D721Med (cell line): ENCODE measurements around the gene PIK3R5.

ENCODE experiments used
- DNase-seq: peaks from one replicate; pipeline ENCODE4 v3.0.0; 2011; ENCODE audit warnings: low spot score; ENCODE audit not compliant: insufficient read length
- FAIRE-seq: peaks from 2 replicates; lab custom pipeline; 2011; peaks lifted over from hg19 to GRCh38; lab: Jason Lieb, UNC
- TF ChIP-seq, protein P1 (sequence below): IDR thresholded peaks from 2 replicates; pipeline ENCODE4 v1.5.1; 2012; ENCODE audit warnings: mild to moderate bottlenecking, control low read depth; ENCODE audit not compliant: insufficient read depth; ENCODE audit errors: missing control alignments

Gene PIK3R5

DNA sequence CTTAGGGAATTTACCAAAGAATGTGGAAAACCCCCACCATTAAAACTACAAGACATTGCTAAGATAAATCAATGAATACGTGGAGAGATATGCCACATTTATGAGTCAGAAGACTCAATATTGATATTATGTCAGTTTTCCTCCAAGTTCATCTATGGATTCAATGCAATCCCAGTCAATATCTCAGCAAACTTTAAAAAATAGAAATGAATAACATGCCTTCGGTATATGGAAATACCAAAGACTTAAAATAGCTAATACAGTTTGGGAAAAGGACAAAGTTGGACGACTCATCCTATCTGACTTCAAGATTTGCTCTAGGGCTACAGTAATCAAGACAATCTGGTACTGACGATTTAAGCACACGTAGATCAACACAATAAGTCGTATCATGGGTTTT, 31.2 kb downstream of the PIK3R5 start:
- no peak for FAIRE-seq
- no peak for DNase-seq
- TF ChIP-seq, protein P1, sequence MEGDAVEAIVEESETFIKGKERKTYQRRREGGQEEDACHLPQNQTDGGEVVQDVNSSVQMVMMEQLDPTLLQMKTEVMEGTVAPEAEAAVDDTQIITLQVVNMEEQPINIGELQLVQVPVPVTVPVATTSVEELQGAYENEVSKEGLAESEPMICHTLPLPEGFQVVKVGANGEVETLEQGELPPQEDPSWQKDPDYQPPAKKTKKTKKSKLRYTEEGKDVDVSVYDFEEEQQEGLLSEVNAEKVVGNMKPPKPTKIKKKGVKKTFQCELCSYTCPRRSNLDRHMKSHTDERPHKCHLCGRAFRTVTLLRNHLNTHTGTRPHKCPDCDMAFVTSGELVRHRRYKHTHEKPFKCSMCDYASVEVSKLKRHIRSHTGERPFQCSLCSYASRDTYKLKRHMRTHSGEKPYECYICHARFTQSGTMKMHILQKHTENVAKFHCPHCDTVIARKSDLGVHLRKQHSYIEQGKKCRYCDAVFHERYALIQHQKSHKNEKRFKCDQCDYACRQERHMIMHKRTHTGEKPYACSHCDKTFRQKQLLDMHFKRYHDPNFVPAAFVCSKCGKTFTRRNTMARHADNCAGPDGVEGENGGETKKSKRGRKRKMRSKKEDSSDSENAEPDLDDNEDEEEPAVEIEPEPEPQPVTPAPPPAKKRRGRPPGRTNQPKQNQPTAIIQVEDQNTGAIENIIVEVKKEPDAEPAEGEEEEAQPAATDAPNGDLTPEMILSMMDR = no peak

DNA sequence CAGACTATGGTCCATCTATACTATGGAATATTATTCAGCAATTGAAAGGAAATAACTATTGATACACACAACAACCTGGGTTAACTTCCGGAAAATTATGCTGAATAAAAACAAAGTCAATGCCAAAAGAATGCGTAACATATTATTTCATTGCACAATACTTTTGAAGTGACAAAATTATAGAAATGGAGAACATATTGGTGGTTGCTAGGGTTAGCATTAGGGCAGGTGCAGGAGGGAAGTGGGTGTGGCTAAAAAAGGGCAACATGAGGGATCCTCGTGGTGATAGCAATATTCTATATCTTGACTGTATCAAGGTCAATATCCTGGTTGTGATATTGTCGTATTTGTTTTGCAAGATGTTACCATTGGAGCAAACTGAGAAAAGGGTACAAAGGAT, 34.9 kb downstream of the PIK3R5 start:
- TF ChIP-seq, protein P1 = no peak
- DNase-seq = no peak
- FAIRE-seq = no peak

DNA sequence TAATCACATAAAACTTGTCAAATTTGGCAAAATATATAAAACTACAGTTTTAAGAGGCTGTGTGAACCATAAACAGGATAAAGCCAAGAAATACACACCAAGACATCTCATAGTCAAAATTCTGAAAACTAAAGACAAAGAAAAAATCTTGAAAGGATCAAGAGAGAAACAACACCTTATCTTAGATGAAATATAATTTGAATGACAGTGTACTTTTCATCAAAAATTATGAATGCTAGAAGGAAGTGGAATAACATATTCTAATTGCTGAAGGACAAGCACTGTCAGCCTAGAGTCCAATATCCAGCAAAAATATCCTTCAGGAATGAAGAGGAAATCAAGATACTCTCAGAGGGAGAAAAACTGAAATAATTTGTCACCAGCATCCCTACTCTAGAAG, 37.2 kb downstream of the PIK3R5 start:
- FAIRE-seq (no peak), DNase-seq (no peak)
- TF ChIP-seq, protein P1 = no peak

DNA sequence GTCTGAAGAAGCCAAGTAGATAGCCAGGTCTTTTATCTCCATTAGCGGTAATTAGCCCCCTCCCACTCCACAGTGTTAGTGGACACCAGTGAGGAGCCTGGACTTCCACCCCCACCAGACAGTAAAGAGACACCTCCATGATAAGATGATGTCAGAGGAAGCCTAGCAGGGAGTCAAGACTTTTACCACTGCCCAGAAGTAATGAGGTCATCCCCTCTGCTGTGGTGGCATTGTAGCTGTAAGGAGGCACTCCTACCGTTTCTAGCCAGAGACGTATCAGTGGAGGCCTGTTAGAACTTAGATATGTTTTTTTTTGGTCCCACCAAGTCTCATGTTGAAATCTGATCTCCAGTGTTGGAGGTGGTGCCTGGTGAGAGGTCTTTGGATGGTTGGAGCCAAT, 38.1 kb downstream of the PIK3R5 start:
- FAIRE-seq = no peak
- TF ChIP-seq, protein P1 = no peak
- DNase-seq = no peak

DNA sequence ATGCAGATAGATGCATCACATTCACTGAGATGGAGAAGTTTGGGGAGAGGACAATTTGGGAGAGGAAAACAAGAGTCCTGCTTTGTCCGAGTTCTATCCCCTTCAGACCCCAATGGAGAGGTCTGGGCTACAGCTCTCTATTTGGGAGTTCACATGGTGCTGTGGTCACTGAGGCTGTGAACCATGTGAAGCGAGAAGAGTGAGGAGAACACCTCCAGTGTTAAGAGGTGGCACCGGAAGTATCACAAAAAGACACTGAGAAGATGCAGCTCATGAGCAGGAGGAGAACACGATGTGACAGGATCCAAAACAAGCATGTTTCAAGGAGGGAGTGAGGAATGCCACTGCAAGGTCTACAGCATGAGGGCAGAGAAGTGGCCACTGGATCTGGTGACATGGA, 39.7 kb downstream of the PIK3R5 start:
- no peak for FAIRE-seq
- TF ChIP-seq, protein P1 = no peak
- no peak for DNase-seq

DNA sequence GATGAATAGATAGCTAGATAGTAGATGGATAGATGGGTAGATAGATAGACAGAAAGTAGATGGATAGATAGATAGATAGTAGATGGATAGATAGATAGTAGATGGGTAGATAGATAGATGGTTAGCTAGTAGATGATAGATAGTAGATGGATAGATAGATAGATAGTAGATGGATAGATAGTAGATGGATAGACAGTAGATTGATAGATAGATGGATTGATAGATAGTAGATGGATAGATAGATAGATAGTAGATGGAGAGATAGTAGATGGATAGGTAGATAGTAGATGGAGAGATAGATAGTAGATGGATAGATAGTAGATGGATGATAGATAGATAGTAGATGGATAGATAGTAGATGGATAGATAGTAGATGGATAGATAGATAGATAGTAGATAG, 40.4 kb downstream of the PIK3R5 start:
- FAIRE-seq = no peak
- TF ChIP-seq, protein P1 = no peak
- DNase-seq = no peak

DNA sequence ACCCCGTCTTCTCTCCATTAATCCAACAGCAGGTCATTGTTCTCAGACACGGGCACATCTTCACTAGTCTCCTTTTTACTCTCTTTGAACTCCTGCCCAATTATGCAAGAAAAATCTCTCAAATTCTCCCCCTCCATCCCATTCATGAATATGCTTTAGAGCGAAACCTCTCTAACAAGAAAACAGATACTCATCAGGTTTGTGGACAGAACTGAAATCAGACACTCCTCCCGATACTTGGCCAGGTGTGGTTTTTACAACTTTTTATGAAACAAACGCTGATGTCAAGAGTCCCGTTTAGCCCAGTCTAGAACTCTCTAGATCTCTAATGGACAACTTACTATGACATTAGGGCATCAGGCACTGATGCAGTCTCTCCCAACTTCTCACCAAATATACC, 40.9 kb downstream of the PIK3R5 start:
- TF ChIP-seq, protein P1 = no peak
- DNase-seq (no peak), FAIRE-seq (no peak)
